ENCODE results near the gene RASSF9. TPM values are rescaled to one million over a fixed set of nuclear protein-coding genes. Genes with fewer than 3 reads are reported as not detected.

Gene RASSF9
- total and polyA plus RNA-seq, 2 experiments from 2014 or later, result 0.31 to 0.35 TPM

GRCh38 chr12:85829391-85829790, 6.8 kb downstream of the RASSF9 start:
- no peak overlapping the region for H3K27ac ChIP-seq (ENCODE audit: low read depth)

More at GRCh38 chr12:85829391-85829790, 6.8 kb downstream of the RASSF9 start:
- H3K4me1 ChIP-seq (ENCODE audit: insufficient read depth), result peaks cover 7% of the 10 kb centered on the region
- H3F3A ChIP-seq (replicated peaks; ENCODE audit: low read depth), result no peaks in the 10 kb centered on the region
- no peak for TF ChIP-seq ZNF462 (CRISPR knock-in tag; IDR thresholded peaks at IDR 0.05)
- TF ChIP-seq NANOG (IDR thresholded peaks at IDR 0.05; ENCODE audit: borderline replicate concordance), result no peak
- TF ChIP-seq POLR2AphosphoS5 (IDR thresholded peaks at IDR 0.05; ENCODE audit: low read depth), result no peak
- no peak overlapping the region for H2AFZ ChIP-seq
- H3K4me3 Mint-ChIP-seq, result no peak overlapping the region
- H3K4me3 ChIP-seq, result no peak overlapping the region
- no peaks in the 10 kb centered on the region for H3K36me3 Mint-ChIP-seq (ENCODE audit: low read depth)
- H3K27me3 ChIP-seq (ENCODE audit: insufficient read depth), result no peaks in the 10 kb centered on the region
- no peaks in the 10 kb centered on the region for H3K36me3 ChIP-seq (ENCODE audit: insufficient read depth)
- no peaks in the 10 kb centered on the region for H3K9me2 ChIP-seq (ENCODE audit: insufficient read depth)
- no peak overlapping the region for H3K4me2 ChIP-seq
- no peaks in the 10 kb centered on the region for H4K20me1 ChIP-seq (replicated peaks; ENCODE audit: insufficient read depth)
- H3K27ac Mint-ChIP-seq, result no peak overlapping the region
- no peak for ATAC-seq
- H3K4me1 Mint-ChIP-seq, result peaks cover 5% of the 10 kb centered on the region; the same call in 2 of the 3 replicates
- no peaks in the 10 kb centered on the region for H3K9me3 Mint-ChIP-seq
- no peaks in the 10 kb centered on the region for H3K79me2 ChIP-seq (replicated peaks; ENCODE audit: insufficient read depth)
- H3K27me3 Mint-ChIP-seq (ENCODE audit: insufficient read depth, low read depth, poor library complexity), result no peaks in the 10 kb centered on the region
- no peak for DNase-seq (ENCODE audit: low spot score)

Data from GM23338 (cell line).